Effector memory CD4-positive, alpha-beta T cell (primary cell): ENCODE results near the gene MEOX2.

Source experiments
- DNase-seq, 3 donors: peaks; one replicate each; pipeline ENCODE4 v3.0.0-alpha.2; 2020
- H3K27ac ChIP-seq: 2 replicates; pipeline ENCODE4 v1.7.0; 2013; ENCODE audit warnings: mild to moderate bottlenecking, low read length, moderate library complexity; ENCODE audit not compliant: insufficient read depth, poor library complexity, severe bottlenecking
- H3K27me3 ChIP-seq: replicated peaks from 2 replicates; pipeline ENCODE4 v1.7.0; 2013; ENCODE audit warnings: mild to moderate bottlenecking, low read length; ENCODE audit not compliant: insufficient read depth, control insufficient read depth, poor library complexity, severe bottlenecking
- H3K36me3 ChIP-seq: 2 replicates; pipeline ENCODE4 v1.7.0; 2013; ENCODE audit warnings: mild to moderate bottlenecking, low read length, moderate library complexity; ENCODE audit not compliant: control insufficient read depth, insufficient read depth
- H3K4me1 ChIP-seq: 2 replicates; pipeline ENCODE4 v1.7.0; 2013; ENCODE audit warnings: low read length, mild to moderate bottlenecking; ENCODE audit not compliant: control insufficient read depth, insufficient read depth, poor library complexity, severe bottlenecking
- H3K4me3 ChIP-seq: 2 replicates; pipeline ENCODE4 v1.7.0; 2013; ENCODE audit warnings: low read length, low read depth, mild to moderate bottlenecking; ENCODE audit not compliant: insufficient read depth, poor library complexity, severe bottlenecking
- H3K9me3 ChIP-seq: 2 replicates; pipeline ENCODE4 v1.7.0; 2013; ENCODE audit warnings: mild to moderate bottlenecking, low read length, moderate library complexity; ENCODE audit not compliant: control insufficient read depth

MEOX2 gene

DNA sequence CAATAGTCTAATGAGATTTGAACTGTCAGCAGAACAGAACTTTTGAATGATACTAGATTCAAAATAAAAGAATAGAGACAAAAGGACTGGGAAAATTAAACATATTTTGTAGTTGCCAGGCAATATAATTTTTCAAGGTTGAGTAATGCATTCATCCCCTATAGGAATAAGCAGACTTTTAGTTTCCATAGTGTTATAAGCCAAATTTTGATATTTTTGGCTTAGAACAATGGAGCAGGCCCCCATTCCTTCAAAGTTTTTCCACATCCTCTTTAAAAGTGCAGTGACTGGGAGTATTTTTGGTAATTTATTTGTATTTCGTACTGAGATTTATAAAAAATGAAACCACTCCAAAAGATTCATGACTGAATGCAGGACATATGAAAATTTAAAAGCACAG, 24.0 kb downstream of the MEOX2 start:
- H3K4me1 ChIP-seq: no peaks in the 10 kb centered on the region
- no peak for DNase-seq
- H3K27ac ChIP-seq: no peak overlapping the region
- H3K36me3 ChIP-seq: no peaks in the 10 kb centered on the region
- H3K9me3 ChIP-seq: no peaks in the 10 kb centered on the region
- H3K27me3 ChIP-seq: no peaks in the 10 kb centered on the region
- no peak overlapping the region for H3K4me3 ChIP-seq

DNA sequence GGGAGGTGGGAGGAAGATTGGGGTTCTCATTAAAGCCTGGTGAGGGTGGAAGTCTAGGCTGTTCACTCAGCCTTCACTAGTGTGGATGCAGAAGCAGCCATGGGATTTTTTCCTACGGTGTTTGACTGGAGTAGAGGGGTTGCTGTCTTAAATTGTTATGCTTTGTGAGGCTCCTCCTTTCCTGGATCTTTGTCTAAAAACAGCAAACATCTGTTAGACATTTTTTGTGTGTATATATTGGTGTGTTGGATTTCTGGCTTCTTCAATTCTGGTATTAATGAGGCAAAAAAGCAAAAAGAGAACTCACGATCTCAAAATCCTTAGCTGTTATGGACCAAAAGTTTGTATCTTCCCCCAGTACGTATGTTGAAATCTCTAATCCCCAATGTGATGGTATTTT, 28.2 kb downstream of the MEOX2 start:
- no peaks in the 10 kb centered on the region for H3K36me3 ChIP-seq
- no peak for DNase-seq

DNA sequence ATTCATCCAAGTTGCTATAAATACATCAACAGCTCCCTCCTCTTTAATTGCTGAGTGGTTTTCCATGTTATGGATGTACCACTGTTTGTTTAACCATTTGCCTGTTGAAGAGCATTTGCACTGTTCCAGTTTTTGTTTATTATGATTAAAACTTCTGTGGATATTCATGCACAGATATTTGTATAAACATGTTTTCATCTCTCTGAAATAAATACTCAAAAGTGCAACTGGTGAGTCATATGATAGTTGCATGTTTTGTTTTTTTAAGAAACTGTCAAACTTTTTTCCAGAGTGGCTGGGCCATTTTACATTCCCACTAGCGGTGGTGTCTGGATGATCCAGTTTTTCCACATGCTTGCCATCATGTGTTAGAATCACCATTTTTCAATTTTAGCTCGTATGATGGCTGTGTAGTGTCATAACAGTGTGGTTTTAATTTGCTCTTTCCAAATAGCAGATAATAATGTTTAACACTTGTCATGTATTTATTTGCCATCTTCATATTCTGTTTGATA, 33.6 kb downstream of the MEOX2 start:
- DNase-seq: no peak
- Histone ChIP-seq H3K4me3 (no peak overlapping the region), H3K36me3 (no peaks in the 10 kb centered on the region), H3K9me3 (no peaks in the 10 kb centered on the region), H3K27ac (no peak overlapping the region), H3K4me1 (no peaks in the 10 kb centered on the region), H3K27me3 (no peaks in the 10 kb centered on the region)

More for the DNA sequence above, 28.2 kb downstream of the MEOX2 start:
- Histone ChIP-seq H3K27me3 (no peaks in the 10 kb centered on the region), H3K27ac (no peak overlapping the region), H3K4me1 (no peaks in the 10 kb centered on the region), H3K9me3 (no peaks in the 10 kb centered on the region), H3K4me3 (no peak overlapping the region)

DNA sequence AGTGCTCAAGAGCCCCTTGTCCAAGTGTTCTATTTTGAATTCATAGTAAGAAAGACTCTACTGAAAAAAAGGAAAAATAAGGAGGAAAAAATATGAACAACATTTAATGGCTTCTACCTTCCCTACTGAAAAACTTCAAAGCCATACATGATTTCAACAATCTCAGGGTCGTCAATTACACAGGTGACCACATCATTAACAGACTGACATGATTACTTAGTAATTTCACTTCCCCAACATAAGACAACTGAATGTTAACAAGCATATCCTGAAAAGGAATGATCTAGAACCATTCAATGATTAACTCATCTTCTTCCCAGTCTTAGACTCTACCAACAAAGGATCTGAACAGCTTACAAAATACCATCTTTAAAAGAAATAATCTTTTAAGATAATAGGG, 34.8 kb downstream of the MEOX2 start:
- no peaks in the 10 kb centered on the region for H3K36me3 ChIP-seq
- no peaks in the 10 kb centered on the region for H3K27me3 ChIP-seq
- DNase-seq: no peak
- no peaks in the 10 kb centered on the region for H3K4me1 ChIP-seq
- H3K27ac ChIP-seq: no peak overlapping the region
- no peaks in the 10 kb centered on the region for H3K9me3 ChIP-seq
- H3K4me3 ChIP-seq: no peak overlapping the region

DNA sequence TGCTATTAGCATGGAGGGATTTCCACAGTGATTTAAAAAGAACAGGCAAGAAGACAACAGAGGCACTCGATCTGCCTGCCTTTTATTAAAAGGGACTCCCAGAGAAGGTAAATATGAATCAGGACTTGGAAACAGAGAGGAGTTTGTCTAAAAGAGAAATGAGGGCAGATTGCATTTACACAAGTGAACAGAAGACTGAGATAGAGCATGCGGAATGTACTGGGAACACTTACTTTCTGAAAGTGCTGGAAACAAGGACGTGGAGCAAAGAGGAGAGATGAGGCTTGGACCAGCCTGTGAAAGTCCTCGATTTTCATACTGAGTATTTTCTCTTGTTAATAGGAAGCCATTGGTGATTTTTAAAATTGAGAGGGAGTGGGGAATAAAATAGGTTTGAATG, 35.7 kb downstream of the MEOX2 start:
- DNase-seq: no peak

DNA sequence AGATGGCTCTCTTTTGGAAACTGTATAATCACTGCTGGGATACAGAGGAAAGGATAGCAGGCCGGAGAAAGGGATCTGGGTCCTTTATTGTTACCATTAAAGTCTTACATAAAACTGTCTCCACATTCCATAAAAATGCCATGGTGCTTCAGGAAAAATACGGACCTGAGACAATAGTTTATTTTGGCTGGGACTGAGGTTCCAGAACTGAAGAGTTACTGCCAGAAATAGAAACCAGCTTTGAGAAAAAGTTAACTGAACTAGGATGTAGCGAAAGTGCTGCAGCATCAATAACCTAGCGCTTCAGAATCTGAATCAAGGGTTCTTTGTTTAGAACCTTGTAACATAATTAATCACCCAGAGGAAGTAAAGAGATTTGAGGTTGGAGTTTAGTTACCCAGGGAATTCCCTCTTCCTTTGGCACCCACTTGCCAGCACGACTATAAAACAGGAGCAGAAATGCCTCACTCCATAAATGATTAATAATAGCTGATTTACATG, 38.0 kb downstream of the MEOX2 start:
- Histone ChIP-seq H3K36me3 (no peaks in the 10 kb centered on the region), H3K4me1 (no peaks in the 10 kb centered on the region), H3K27me3 (no peaks in the 10 kb centered on the region), H3K4me3 (no peak overlapping the region), H3K27ac (no peak overlapping the region), H3K9me3 (no peaks in the 10 kb centered on the region)
- no peak for DNase-seq

More for the DNA sequence above, 35.7 kb downstream of the MEOX2 start:
- H3K9me3 ChIP-seq: no peaks in the 10 kb centered on the region
- H3K4me1 ChIP-seq: no peaks in the 10 kb centered on the region
- no peaks in the 10 kb centered on the region for H3K36me3 ChIP-seq
- no peak overlapping the region for H3K27ac ChIP-seq
- no peak overlapping the region for H3K4me3 ChIP-seq
- H3K27me3 ChIP-seq: no peaks in the 10 kb centered on the region

DNA sequence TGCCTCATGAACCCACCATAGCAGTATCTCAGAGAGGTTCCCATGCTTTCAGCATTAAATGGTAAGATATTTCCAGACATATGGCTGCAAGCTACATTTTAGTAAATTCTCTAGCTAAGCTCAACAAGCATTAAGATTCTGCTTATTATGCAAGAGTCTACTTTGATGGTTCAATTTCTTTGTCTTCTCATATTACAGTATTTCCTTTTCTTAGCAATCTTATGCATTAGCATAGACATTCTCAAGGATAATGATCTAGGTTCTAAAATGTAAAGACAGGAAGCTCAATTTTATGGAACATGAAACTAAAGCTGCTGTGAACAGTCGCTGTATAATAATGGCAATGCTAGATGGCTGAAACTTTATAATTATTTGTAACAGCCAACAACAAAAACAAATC, 39.2 kb downstream of the MEOX2 start:
- no peaks in the 10 kb centered on the region for H3K27me3 ChIP-seq
- no peak overlapping the region for H3K4me3 ChIP-seq
- no peaks in the 10 kb centered on the region for H3K36me3 ChIP-seq
- no peaks in the 10 kb centered on the region for H3K4me1 ChIP-seq
- no peak overlapping the region for H3K27ac ChIP-seq
- no peaks in the 10 kb centered on the region for H3K9me3 ChIP-seq
- DNase-seq: no peak

DNA sequence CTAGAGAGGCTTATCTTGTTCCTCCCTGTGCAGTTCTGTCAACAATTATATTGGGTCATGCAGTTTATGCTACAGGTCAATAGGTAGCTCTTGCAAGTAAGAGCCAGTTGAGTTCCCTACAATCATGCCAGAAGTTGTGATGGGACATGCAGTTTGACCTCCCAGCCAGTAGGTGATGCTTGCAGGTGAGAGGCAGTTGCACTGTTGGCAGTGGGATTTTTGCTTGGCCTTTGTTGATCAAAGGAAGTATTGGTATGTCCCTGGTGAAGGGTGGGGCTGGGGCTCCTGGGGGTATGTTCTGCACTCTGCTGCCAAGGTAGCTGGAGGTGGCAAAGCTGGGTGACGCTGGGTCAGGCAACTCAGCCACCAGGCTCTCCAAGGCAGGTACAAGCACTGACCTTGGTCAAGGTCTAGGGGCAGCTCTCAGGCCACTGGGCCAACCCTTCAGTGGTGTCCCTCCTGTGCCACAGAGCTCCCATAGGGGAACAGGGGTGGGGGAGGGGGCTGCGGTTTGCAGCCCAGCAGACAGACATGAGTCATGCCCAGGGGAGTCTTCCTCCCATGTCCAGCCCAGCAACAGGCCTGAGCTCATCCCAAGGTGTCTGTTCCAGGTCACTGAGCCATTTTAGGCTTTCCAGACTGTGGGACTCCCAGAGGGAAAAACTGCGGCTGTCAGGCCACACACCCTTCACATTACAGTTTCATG, 43.3 kb downstream of the MEOX2 start:
- Histone ChIP-seq H3K9me3 (no peaks in the 10 kb centered on the region), H3K27me3 (no peaks in the 10 kb centered on the region), H3K4me3 (no peak overlapping the region), H3K36me3 (no peaks in the 10 kb centered on the region), H3K27ac (no peak overlapping the region), H3K4me1 (no peaks in the 10 kb centered on the region)
- DNase-seq: no peak

DNA sequence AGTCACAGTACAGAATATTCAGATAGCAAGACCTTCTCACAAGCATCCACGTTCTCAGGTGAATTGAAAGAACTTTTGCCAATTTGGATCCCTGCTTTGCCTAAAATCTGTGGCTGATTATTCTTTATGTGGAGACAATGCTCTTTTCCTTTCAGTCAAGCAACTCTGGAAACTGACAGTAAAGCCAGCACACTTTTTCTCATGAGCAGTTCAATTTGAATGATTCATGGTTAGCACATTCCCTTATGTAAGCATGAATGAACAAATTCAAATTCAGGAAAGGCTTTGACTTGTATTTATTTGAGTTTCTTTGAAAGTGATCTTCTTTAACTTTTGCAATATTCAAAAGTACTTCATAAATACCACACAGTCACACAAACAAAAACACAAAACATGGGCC, 57.6 kb downstream of the MEOX2 start:
- Histone ChIP-seq H3K4me3 (no peak overlapping the region), H3K27ac (no peak overlapping the region), H3K36me3 (no peaks in the 10 kb centered on the region), H3K9me3 (no peaks in the 10 kb centered on the region), H3K27me3 (no peaks in the 10 kb centered on the region), H3K4me1 (no peaks in the 10 kb centered on the region)
- no peak for DNase-seq

DNA sequence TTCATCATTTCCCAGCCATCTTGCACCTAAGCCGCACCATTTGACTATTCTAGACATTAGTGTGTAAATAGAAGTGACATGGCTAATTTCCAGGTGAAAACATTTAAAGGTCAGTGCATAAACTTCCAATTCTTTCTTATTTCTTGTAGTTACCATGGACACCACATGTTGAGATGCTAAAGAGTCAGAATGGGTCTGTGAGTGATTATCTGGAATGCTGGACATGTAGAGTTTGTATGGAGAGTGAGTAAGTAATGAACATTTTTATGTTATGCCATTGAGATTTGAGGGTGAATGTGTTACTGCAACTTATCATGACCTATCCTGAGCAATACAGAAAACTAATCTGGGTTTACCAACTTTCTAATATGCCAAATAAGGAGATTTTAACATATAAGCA, 60.4 kb downstream of the MEOX2 start:
- Histone ChIP-seq H3K4me3 (no peak overlapping the region), H3K27me3 (no peaks in the 10 kb centered on the region), H3K27ac (no peak overlapping the region), H3K9me3 (no peaks in the 10 kb centered on the region), H3K36me3 (no peaks in the 10 kb centered on the region), H3K4me1 (no peaks in the 10 kb centered on the region)
- no peak for DNase-seq
